ENCODE data around the gene IL36A.

The IL36A gene

GRCh38 chr2:113009622-113010021 lies 4.4 kb downstream of the IL36A start:
- FAIRE-seq, result no peak

- FAIRE-seq, result no peak
Measured at GRCh38 chr2:113010088-113010487, 4.8 kb downstream of the IL36A start.

GRCh38 chr2:113011108-113011507 lies 5.8 kb downstream of the IL36A start:
- no peak for FAIRE-seq

GRCh38 chr2:113012436-113013335 lies 7.4 kb downstream of the IL36A start:
- FAIRE-seq, result no peak

- FAIRE-seq, result no peak
Measured at GRCh38 chr2:113013336-113013661, 8.0 kb downstream of the IL36A start.

- no peak for FAIRE-seq
Measured at GRCh38 chr2:113014067-113014466, 8.8 kb downstream of the IL36A start.

GRCh38 chr2:113015042-113015441 lies 9.8 kb downstream of the IL36A start:
- no peak for FAIRE-seq

- no peak for FAIRE-seq
Measured at GRCh38 chr2:113015655-113016054, 10.4 kb downstream of the IL36A start.

- no peak for FAIRE-seq
Measured at GRCh38 chr2:113018509-113018908, 13.2 kb downstream of the IL36A start.

GRCh38 chr2:113021312-113021711 lies 16.1 kb downstream of the IL36A start:
- no peak for FAIRE-seq

GRCh38 chr2:113024764-113025163 lies 19.5 kb downstream of the IL36A start:
- no peak for FAIRE-seq

GRCh38 chr2:113025737-113026136 lies 20.5 kb downstream of the IL36A start:
- FAIRE-seq, result no peak

- FAIRE-seq, result no peak
Measured at GRCh38 chr2:113027691-113028090, 22.4 kb downstream of the IL36A start.

- FAIRE-seq, result no peak
Measured at GRCh38 chr2:113028112-113028511, 22.9 kb downstream of the IL36A start.

GRCh38 chr2:113032737-113033136 lies 27.5 kb downstream of the IL36A start:
- FAIRE-seq, result no peak

GRCh38 chr2:113034016-113034415 lies 28.8 kb downstream of the IL36A start:
- no peak for FAIRE-seq

- no peak for FAIRE-seq
Measured at GRCh38 chr2:113036763-113037162, 31.5 kb downstream of the IL36A start.

- no peak for FAIRE-seq
Measured at GRCh38 chr2:113038291-113038690, 33.0 kb downstream of the IL36A start.

GRCh38 chr2:113039158-113039557 lies 33.9 kb downstream of the IL36A start:
- no peak for FAIRE-seq

GRCh38 chr2:113039719-113040118 lies 34.5 kb downstream of the IL36A start:
- no peak for FAIRE-seq

- FAIRE-seq, result no peak
Measured at GRCh38 chr2:113041871-113042270, 36.6 kb downstream of the IL36A start.

GRCh38 chr2:113046465-113046864 lies 41.2 kb downstream of the IL36A start:
- no peak for FAIRE-seq

GRCh38 chr2:113050921-113051895 lies 45.9 kb downstream of the IL36A start:
- no peak for FAIRE-seq

- no peak for FAIRE-seq
Measured at GRCh38 chr2:113052396-113052917, 47.2 kb downstream of the IL36A start, which contains the start of gene IL36B. IL36B (minus strand) TSS chr2:113052867.

Measured in islet of Langerhans (tissue), 1 donor.